G401 (cell line): Measurements from ENCODE around the gene TPD52L3. TPM values are rescaled to one million over a fixed set of nuclear protein-coding genes. Genes with fewer than 3 reads are reported as not detected.

Source experiments
- total RNA-seq: library from RNA; depleted of rRNA; stranded (reverse); fragments of >200 nt; shearing (Covaris generic); gene quantifications from 2 replicates; pipeline ENCODE4 v1.2.3, GENCODE V29; 2014; rRNA removed

Gene TPD52L3
- total RNA-seq, 1 experiment from 2014 or later: not detected

Other genes starting within 250 kb of the TPD52L3 start
- not detected in 2 replicates for gene IL33, start 112.6 kb upstream of the TPD52L3 start, total RNA-seq
- 17.0 and 27.2 TPM in 2 replicates for gene UHRF2, start 84.8 kb downstream of the TPD52L3 start, total RNA-seq